B cell (primary cell): Measurements from ENCODE around the gene CHRNA7. TPM values are rescaled to one million over a fixed set of nuclear protein-coding genes. Genes with fewer than 3 reads are reported as not detected.

ENCODE experiments used
- ATAC-seq: fragments of 200-7000 bp; cut with Tn5 transposase; one replicate; pipeline ENCODE4 v1.10.0; 2021; ENCODE audit warnings: low read depth, mild to moderate bottlenecking, moderate number of reproducible peaks, moderate library complexity
- CTCF ChIA-PET: fragments of 350-600 bp; sonication (Branson Sonifier 250); formaldehyde crosslinking; loops from one replicate; lab custom pipeline; 2021; ENCODE audit warnings: antibody characterized with exemption, inconsistent platforms; lab: Charles Lee
- POLR2A ChIA-PET: fragments of 350-600 bp; sonication (Branson Sonifier 250); formaldehyde crosslinking; loops from one replicate; lab custom pipeline; 2021; ENCODE audit warnings: antibody characterized with exemption; lab: Charles Lee
- DNase-seq: peaks from one replicate; pipeline ENCODE4 v3.0.0; 2013
- H2AFZ ChIP-seq: 2 replicates; pipeline ENCODE4 v1.6.1; 2012; ENCODE audit warnings: mild to moderate bottlenecking, low read depth, low read length; ENCODE audit not compliant: insufficient read depth, poor library complexity, severe bottlenecking
- H3K27ac ChIP-seq, 2 donors: 1 replicate in 1 of 2; 2 replicates in 1 of 2; pipeline ENCODE4 v1.5.1; 2012 to 2013; ENCODE audit warnings: low read length in 2 of 2, mild to moderate bottlenecking in 2 of 2, moderate library complexity in 1 of 2
- H3K27me3 ChIP-seq, 4 experiments: fragments of 200-600 bp in 1 of 4; sonication (generic) in 1 of 4; replicated peaks in 1 of 4; 1 replicate in 2 of 4; 2 replicates in 2 of 4; pipeline versions ENCODE4 v1.6.1 to v1.7.0; 2013 to 2016; ENCODE audit warnings: low read length in 3 of 4, mild to moderate bottlenecking in 2 of 4, mixed read lengths in 1 of 4, moderate library complexity in 1 of 4; ENCODE audit not compliant: insufficient read depth in 4 of 4, control insufficient read depth in 3 of 4; ENCODE audit errors: control extremely low read depth in 1 of 4
- H3K36me3 ChIP-seq, 2 experiments: replicated peaks in 1 of 2; 1 replicate in 1 of 2; 2 replicates in 1 of 2; pipeline versions ENCODE4 v1.6.1 to v1.7.1; 2013; ENCODE audit warnings: low read length in 1 of 2; ENCODE audit not compliant: insufficient read depth in 2 of 2, control insufficient read depth in 1 of 2; ENCODE audit errors: control extremely low read depth in 1 of 2, extremely low read depth in 1 of 2
- H3K4me1 ChIP-seq, 2 donors: fragments of 200-600 bp in 1 of 2; sonication (generic) in 1 of 2; 1 replicate in 1 of 2; 2 replicates in 1 of 2; pipeline versions ENCODE4 v1.5.1 to v1.6.1; 2013 to 2017; ENCODE audit warnings: low read length in 2 of 2; ENCODE audit not compliant: control insufficient read depth in 2 of 2, insufficient read depth in 2 of 2
- H3K4me2 ChIP-seq: replicated peaks from 2 replicates; pipeline ENCODE3; 2012; ENCODE audit warnings: mild to moderate bottlenecking, low read depth, low read length; ENCODE audit not compliant: poor library complexity, severe bottlenecking
- H3K4me3 ChIP-seq, 5 experiments: fragments of 200-600 bp in 1 of 5; sonication (generic) in 1 of 5; 1 replicate in 3 of 5; 2 replicates in 2 of 5; pipeline versions ENCODE4 v1.5.1 to v1.7.0; 2011 to 2016; ENCODE audit warnings: low read length in 4 of 5, mild to moderate bottlenecking in 4 of 5, low read depth in 2 of 5, control low read depth in 1 of 5, moderate library complexity in 1 of 5; ENCODE audit not compliant: insufficient read depth in 1 of 5; ENCODE audit errors: control extremely low read depth in 1 of 5, extremely low read depth in 1 of 5
- H3K79me2 ChIP-seq: fragments of 200-600 bp; sonication (generic); one replicate; pipeline ENCODE4 v1.6.0; 2016; ENCODE audit warnings: low read length; ENCODE audit not compliant: control insufficient read depth, insufficient read depth
- H3K9ac ChIP-seq: fragments of 200-600 bp; sonication (generic); 2 replicates; pipeline ENCODE4 v1.6.1; 2017; ENCODE audit warnings: mild to moderate bottlenecking, low read length, moderate library complexity
- H3K9me3 ChIP-seq, 3 donors: one replicate each; pipeline versions ENCODE4 v1.6.1 to v1.7.1; 2013; ENCODE audit warnings: low read length in 2 of 3; ENCODE audit not compliant: control insufficient read depth in 2 of 3, insufficient read depth in 1 of 3; ENCODE audit errors: control extremely low read depth in 1 of 3
- H4K20me1 ChIP-seq: 2 replicates; pipeline ENCODE4 v1.6.0; 2012; ENCODE audit warnings: mild to moderate bottlenecking, low read length; ENCODE audit not compliant: insufficient read depth, control insufficient read depth, poor library complexity, severe bottlenecking
- H3K27ac Mint-ChIP-seq: one replicate; pipeline ENCODE4 v1.8.0; 2021; ENCODE audit warnings: mixed read lengths
- H3K27me3 Mint-ChIP-seq: one replicate; pipeline ENCODE4 v1.8.0; 2021; ENCODE audit warnings: mixed read lengths
- H3K4me1 Mint-ChIP-seq: one replicate; pipeline ENCODE4 v1.8.0; 2021; ENCODE audit warnings: mixed read lengths
- H3K4me3 Mint-ChIP-seq: one replicate; pipeline ENCODE4 v1.8.0; 2021; ENCODE audit warnings: mixed read lengths
- H3K9me3 Mint-ChIP-seq: one replicate; pipeline ENCODE4 v1.8.0; 2022; ENCODE audit warnings: mixed read lengths; ENCODE audit not compliant: insufficient read depth
- CTCF ChIP-seq: fragments of 200-600 bp; IDR thresholded peaks from one replicate; pipeline ENCODE4 v1.8.0; 2022; ENCODE audit warnings: antibody characterized with exemption, mild to moderate bottlenecking
- EZH2 ChIP-seq: IDR thresholded peaks from 2 replicates; pipeline ENCODE4 v1.6.1; 2012; ENCODE audit warnings: borderline replicate concordance, low read depth, mild to moderate bottlenecking, moderate library complexity, low read length; ENCODE audit not compliant: insufficient read depth, poor library complexity, severe bottlenecking
- WGBS: methylation state at CpG from one replicate; pipeline ENCODE4 v1.1.5; 2013; ENCODE audit warnings: missing lambda C conversion rate; ENCODE audit not compliant: insufficient coverage; 5-methylcytosine and 5-hydroxymethylcytosine counted together
- intact Hi-C: fragments of 100-400 bp; cut with micrococcal nuclease; formaldehyde crosslinking; loops from one replicate; pipeline ENCODE4 v1.10.0; 2022
- polyA plus RNA-seq: library from polyadenylated mRNA; depleted of rRNA; stranded (reverse); fragments of >200 nt; gene quantifications from 2 replicates; pipeline ENCODE4 v1.2.3, GENCODE V29; 2012
- total RNA-seq, 2 donors: library from RNA; stranded (reverse); fragments of 120-200 nt in 1 of 2; gene quantifications; 1 replicate in 1 of 2; 2 replicates in 1 of 2; pipeline versions ENCODE4 v1.2.3 to v1.2.4, GENCODE V29; 2013 to 2022

Gene CHRNA7
- total and polyA plus RNA-seq, 2 donors (not counting 1 experiment from before 2014, with no cell fraction given), result 0.16 TPM; not detected in 1

DNA sequence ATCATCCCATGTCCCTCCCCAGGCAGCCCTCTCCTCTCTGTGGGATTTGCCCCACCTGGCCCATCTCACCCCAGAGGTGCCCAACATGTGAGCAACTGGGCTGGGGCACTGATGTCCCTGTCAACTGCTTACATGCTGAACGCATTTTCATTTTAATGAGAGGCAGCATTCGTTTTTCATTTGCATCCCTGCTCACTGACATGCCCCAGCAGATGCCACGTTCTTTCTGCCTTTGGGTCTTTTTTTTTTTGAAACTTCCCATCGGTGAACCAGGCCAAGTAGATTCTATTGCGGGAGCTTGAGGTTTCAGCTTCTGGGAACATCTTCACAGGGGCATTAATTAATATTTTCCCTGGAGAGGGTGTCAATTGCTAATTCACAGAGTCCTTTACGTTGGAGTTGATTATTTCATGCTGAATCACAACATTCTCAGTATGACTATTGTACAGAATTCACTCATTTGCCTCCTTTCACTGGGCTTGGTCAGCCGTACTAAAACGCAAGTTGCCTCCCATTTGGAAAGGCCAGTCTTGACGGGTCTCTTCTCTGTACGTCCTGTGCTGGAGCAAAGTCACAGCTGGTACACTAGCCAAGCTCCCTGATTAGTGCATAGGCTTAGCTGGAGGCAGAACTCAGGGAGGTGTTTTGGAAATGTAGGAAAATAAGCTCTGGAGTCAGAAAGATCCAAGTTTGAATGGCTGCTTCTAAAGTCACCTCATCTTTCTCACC lies 69.8 kb downstream of the CHRNA7 start:
- no peaks in the 10 kb centered on the region for H3K36me3 ChIP-seq
- H3K9ac ChIP-seq, result no peak overlapping the region
- no peak overlapping the region for H3K4me3 Mint-ChIP-seq
- H3K27me3 ChIP-seq, result peaks cover 0 to 6% (median 0%) of the 10 kb centered on the region in 4 experiments
- ChIA-PET POLR2A (no interaction called here), CTCF (no interaction called here)
- H3K9me3 Mint-ChIP-seq, result no peaks in the 10 kb centered on the region
- H3K4me1 ChIP-seq, result no peaks in the 10 kb centered on the region
- no peak overlapping the region for H3K27ac Mint-ChIP-seq
- no peak overlapping the region for H2AFZ ChIP-seq
- no peak for DNase-seq
- peaks cover 14% of the 10 kb centered on the region for H3K27me3 Mint-ChIP-seq
- peaks cover 0 to 4% (median 0%) of the 10 kb centered on the region in 3 donors for H3K9me3 ChIP-seq
- intact Hi-C loops, result no loop called here
- no peak overlapping the region for H3K4me3 ChIP-seq
- no peak for ATAC-seq
- no peaks in the 10 kb centered on the region for H4K20me1 ChIP-seq
- WGBS, result 75% methylated on average over 8 of the region's 10 CpGs
- TF ChIP-seq EZH2, result no peak
- no peak overlapping the region for H3K4me2 ChIP-seq
- H3K79me2 ChIP-seq, result no peaks in the 10 kb centered on the region
- H3K4me1 Mint-ChIP-seq, result no peaks in the 10 kb centered on the region
- no peak overlapping the region for H3K27ac ChIP-seq

DNA sequence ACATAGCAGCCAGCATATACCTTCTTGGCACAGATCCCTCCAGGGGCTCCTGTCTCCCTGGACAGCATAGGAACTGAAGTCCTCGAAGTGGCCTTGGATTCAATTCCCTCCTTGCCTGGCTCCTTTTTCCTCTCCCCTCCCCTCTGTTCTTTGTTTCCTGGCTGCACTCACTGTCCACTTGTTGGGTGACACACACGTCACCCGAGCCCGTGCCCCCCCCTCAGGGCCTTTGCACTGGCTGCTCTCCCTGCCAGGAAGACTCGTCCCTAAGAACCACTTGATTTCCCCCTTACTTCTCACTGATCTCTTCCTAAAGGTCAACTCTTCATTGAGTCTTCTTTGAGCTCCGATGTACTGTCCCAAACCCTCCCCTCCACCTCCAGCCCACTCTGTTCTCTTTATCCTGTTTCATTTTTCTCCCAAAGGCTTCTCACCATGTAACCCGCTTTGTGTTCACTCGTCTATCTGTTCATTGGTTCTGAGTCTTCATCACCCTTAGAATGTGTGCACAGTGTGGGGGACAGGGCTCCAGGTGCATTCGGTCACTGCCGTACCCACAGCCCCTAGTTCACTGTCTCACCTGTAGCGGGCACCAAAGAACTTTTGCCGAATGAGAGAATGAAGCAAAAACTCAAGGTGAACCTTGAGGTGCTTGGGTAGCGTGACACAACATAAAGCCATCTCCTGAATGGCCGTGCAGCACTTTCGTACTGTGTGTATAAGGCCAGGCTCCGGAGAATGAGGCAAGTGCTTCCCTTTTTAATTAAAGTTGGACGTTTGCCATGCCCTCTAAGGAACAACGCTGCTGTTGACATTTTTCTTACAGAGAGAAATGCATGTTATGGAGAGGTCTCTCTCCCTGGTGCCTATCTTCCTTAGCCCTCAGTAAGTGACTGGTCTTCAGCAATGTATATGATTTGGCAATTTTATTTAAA lies 74.0 kb downstream of the CHRNA7 start:
- Histone ChIP-seq H3K9me3 (no peaks in the 10 kb centered on the region), H3K27me3 (peaks cover 0 to 6% (median 0%) of the 10 kb centered on the region in 4 experiments), H4K20me1 (no peaks in the 10 kb centered on the region), H3K36me3 (no peaks in the 10 kb centered on the region), H2AFZ (no peak overlapping the region), H3K9ac (no peak overlapping the region), H3K4me1 (no peaks in the 10 kb centered on the region), H3K27ac (no peak overlapping the region), H3K4me3 (no peak overlapping the region), H3K79me2 (no peaks in the 10 kb centered on the region), H3K4me2 (no peak overlapping the region)
- H3K4me3 Mint-ChIP-seq, result no peak overlapping the region
- ChIA-PET CTCF (no interaction called here), POLR2A (no interaction called here)
- peaks cover 23% of the 10 kb centered on the region for H3K27me3 Mint-ChIP-seq
- no peak for ATAC-seq
- TF ChIP-seq CTCF, result no peak
- no peak for TF ChIP-seq EZH2
- WGBS, result 40% methylated on average over 14 of the region's 18 CpGs
- H3K4me1 Mint-ChIP-seq, result no peaks in the 10 kb centered on the region
- H3K9me3 Mint-ChIP-seq, result no peaks in the 10 kb centered on the region
- H3K27ac Mint-ChIP-seq, result no peak overlapping the region
- DNase-seq, result no peak
- intact Hi-C loops, result no loop called here
